MCF 10A (cell line): ENCODE measurements around the gene SERPINE1. TPM values are rescaled to one million over a fixed set of nuclear protein-coding genes. Genes with fewer than 3 reads are reported as not detected.

Source experiments
- BruUV-seq: library from RNA; stranded (reverse); fragments of 400-500 nt; replicated peaks from 2 replicates; lab custom pipeline; 2021; lab: Mats Ljungman, UMichigan
- CTCF ChIA-PET: fragments of 300-600 bp; sonication (Branson Sonifier 250); formaldehyde crosslinking; extraction: SDS; loops from one replicate; lab custom pipeline; 2021; ENCODE audit warnings: antibody characterized with exemption, inconsistent platforms; lab: Yijun Ruan, JAX
- POLR2A ChIA-PET: fragments of 300-600, 350-650 bp; sonication (Branson Sonifier 250); formaldehyde crosslinking; extraction: SDS; loops from one replicate; lab custom pipeline; 2020; ENCODE audit warnings: antibody characterized with exemption, inconsistent platforms; lab: Yijun Ruan, JAX
- DNase-seq: peaks from one replicate; pipeline ENCODE4 v3.0.0-alpha.2; 2018; ENCODE audit not compliant: unreplicated experiment
- H3K27ac Mint-ChIP-seq: one replicate; pipeline ENCODE4 v1.8.0; 2022; ENCODE audit warnings: mild to moderate bottlenecking, low read depth, mixed read lengths; ENCODE audit not compliant: unreplicated experiment
- H3K27me3 Mint-ChIP-seq: one replicate; pipeline ENCODE4 v1.8.0; 2022; ENCODE audit warnings: mixed read lengths; ENCODE audit not compliant: insufficient read depth, unreplicated experiment
- H3K36me3 Mint-ChIP-seq: one replicate; pipeline ENCODE4 v1.8.0; 2022; ENCODE audit warnings: mild to moderate bottlenecking, moderate library complexity, mixed read lengths; ENCODE audit not compliant: insufficient read depth, unreplicated experiment
- H3K4me1 Mint-ChIP-seq: one replicate; pipeline ENCODE4 v1.8.0; 2022; ENCODE audit warnings: mixed read lengths; ENCODE audit not compliant: insufficient read depth, unreplicated experiment
- H3K4me3 Mint-ChIP-seq: one replicate; pipeline ENCODE4 v1.8.0; 2022; ENCODE audit warnings: mild to moderate bottlenecking, moderate library complexity, mixed read lengths; ENCODE audit not compliant: unreplicated experiment
- H3K9me3 Mint-ChIP-seq: one replicate; pipeline ENCODE4 v1.8.0; 2022; ENCODE audit warnings: mixed read lengths; ENCODE audit not compliant: unreplicated experiment
- CTCF ChIP-seq: fragments of 200-600 bp; IDR thresholded peaks from one replicate; pipeline ENCODE4 v1.8.0; 2022; ENCODE audit warnings: antibody characterized with exemption, mild to moderate bottlenecking; ENCODE audit not compliant: unreplicated experiment
- intact Hi-C: fragments of 100-400 bp; cut with micrococcal nuclease; formaldehyde crosslinking; loops from 2 replicates; pipeline ENCODE4 v1.14.1; 2022
- total RNA-seq: library from RNA; stranded (reverse); gene quantifications from 2 replicates; pipeline ENCODE4 v1.2.3, GENCODE V29; 2022

The SERPINE1 gene
- total RNA-seq, 1 experiment from 2014 or later: 80.6 TPM

DNA sequence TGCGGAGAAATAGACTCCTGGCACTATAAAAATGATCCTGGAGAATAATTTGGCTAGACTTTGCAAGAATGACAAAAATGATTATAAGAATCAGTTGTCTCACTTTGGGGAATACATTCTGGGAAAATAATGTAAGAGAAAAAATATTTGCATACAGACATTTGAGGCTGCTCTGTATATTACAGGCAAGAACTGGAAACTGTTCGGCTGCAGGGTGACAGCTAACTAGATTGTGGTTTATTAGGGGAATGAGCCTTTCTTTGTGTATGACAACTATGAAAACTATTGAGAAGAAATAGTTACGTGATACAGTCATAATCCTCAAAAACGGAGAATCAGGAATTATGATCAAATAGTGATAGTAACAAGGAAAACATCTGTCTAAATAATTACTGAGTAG lies 33.0 kb upstream of the SERPINE1 start:
- intact Hi-C loops: loop anchor here (1.0 kb wide), 2 partner anchors 44 to 98 kb away; no protein-coding TSS in a partner anchor
- no TSS peak for BruUV-seq

DNA sequence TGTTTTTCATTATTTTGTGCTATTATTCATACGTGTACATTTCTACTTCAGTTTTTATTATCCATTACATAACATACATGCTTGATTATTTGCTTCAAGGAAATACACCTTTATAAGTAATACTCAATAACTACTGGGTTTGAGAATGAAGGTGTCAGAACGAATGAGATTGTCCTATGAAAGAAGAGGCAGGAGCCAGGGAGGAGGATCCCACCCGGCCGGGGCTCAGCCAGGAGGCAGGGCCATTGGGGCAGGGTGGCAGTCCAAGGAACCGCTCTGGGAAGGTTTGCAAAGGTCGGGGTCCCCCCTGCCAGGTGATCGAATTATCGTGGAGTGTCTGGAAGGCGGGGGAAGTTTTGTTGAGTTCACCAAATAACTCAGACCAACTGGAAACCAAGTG lies 32.5 kb upstream of the SERPINE1 start:
- ChIA-PET POLR2A (interaction anchor here (0.8 to 3.3 kb wide), 3 partner anchors 9 to 555 kb away, joined by 4 to 23 read pairs (median 4); partner anchors contain the start of genes AGFG2 and TRIM56), CTCF (interaction anchor here (0.5 to 2.5 kb wide), 9 partner anchors 10 to 1083 kb away, joined by 3 to 7 read pairs (median 3); no protein-coding TSS in a partner anchor)
- no TSS peak for BruUV-seq
- Mint-ChIP-seq H3K4me3 (no peak overlapping the region), H3K4me1 (peaks cover 15% of the 10 kb centered on the region), H3K27ac (peak overlapping the region; percentile 55), H3K27me3 (no peaks in the 10 kb centered on the region), H3K36me3 (peaks cover 18% of the 10 kb centered on the region), H3K9me3 (no peaks in the 10 kb centered on the region)
- intact Hi-C loops: loop anchor here (1.0 kb wide), 2 partner anchors 44 to 98 kb away; no protein-coding TSS in a partner anchor
- no peak for TF ChIP-seq CTCF
- DNase-seq: no peak

More for the DNA sequence above, 33.0 kb upstream of the SERPINE1 start:
- no peak overlapping the region for H3K4me3 Mint-ChIP-seq
- TF ChIP-seq CTCF: no peak
- no peaks in the 10 kb centered on the region for H3K9me3 Mint-ChIP-seq
- no peaks in the 10 kb centered on the region for H3K27me3 Mint-ChIP-seq
- POLR2A ChIA-PET: interaction anchor here (0.8 kb wide), 1 partner anchor 9 kb away, joined by 3 read pairs; the partner anchor contains the start of gene TRIM56
- CTCF ChIA-PET: interaction anchor here (0.6 to 2.5 kb wide), 5 partner anchors 9 to 78 kb away, joined by 3 to 7 read pairs (median 4); partner anchors contain the start of gene TRIM56
- H3K27ac Mint-ChIP-seq: peak overlapping the region; percentile 55
- peaks cover 23% of the 10 kb centered on the region for H3K36me3 Mint-ChIP-seq
- no peak for DNase-seq
- H3K4me1 Mint-ChIP-seq: peaks cover 13% of the 10 kb centered on the region

- H3K36me3 Mint-ChIP-seq: peaks cover 17% of the 10 kb centered on the region
- POLR2A ChIA-PET: interaction anchor here (0.8 to 3.3 kb wide), 3 partner anchors 10 to 556 kb away, joined by 4 to 23 read pairs (median 4); partner anchors contain the start of genes AGFG2 and TRIM56
- intact Hi-C loops: loop anchor here (1.0 kb wide), 2 partner anchors 43 to 97 kb away; no protein-coding TSS in a partner anchor
- CTCF ChIA-PET: interaction anchor here (0.5 to 2.5 kb wide), 10 partner anchors 9 to 1083 kb away, joined by 3 to 7 read pairs (median 3); no protein-coding TSS in a partner anchor
- no peaks in the 10 kb centered on the region for H3K9me3 Mint-ChIP-seq
- H3K27me3 Mint-ChIP-seq: no peaks in the 10 kb centered on the region
- no peak overlapping the region for H3K27ac Mint-ChIP-seq
- BruUV-seq: no TSS peak
- H3K4me3 Mint-ChIP-seq: no peak overlapping the region
- TF ChIP-seq CTCF: peak; percentile 74
- peaks cover 20% of the 10 kb centered on the region for H3K4me1 Mint-ChIP-seq
- peak; percentile 77 for DNase-seq
Observed at GRCh38 chr7:101094791-101095375, 32.0 kb upstream of the SERPINE1 start.

- BruUV-seq: no TSS peak
- peaks cover 25% of the 10 kb centered on the region for H3K4me1 Mint-ChIP-seq
Observed at GRCh38 chr7:101096331-101096956, 30.5 kb upstream of the SERPINE1 start.

More at GRCh38 chr7:101096331-101096956, 30.5 kb upstream of the SERPINE1 start:
- Mint-ChIP-seq H3K27ac (no peak overlapping the region), H3K9me3 (no peaks in the 10 kb centered on the region), H3K27me3 (no peaks in the 10 kb centered on the region), H3K4me3 (no peak overlapping the region), H3K36me3 (peaks cover 12% of the 10 kb centered on the region)
- ChIA-PET CTCF (interaction anchor here (0.6 to 2.0 kb wide), 8 partner anchors 12 to 187 kb away, joined by 3 to 12 read pairs (median 3); partner anchors contain the start of gene VGF), POLR2A (interaction anchor here (3.3 kb wide), 1 partner anchor 11 kb away, joined by 23 read pairs; the partner anchor contains the start of gene TRIM56)
- intact Hi-C loops: no loop called here
- TF ChIP-seq CTCF: no peak
- DNase-seq: no peak
